Hepatocyte (in vitro differentiated cells): ENCODE measurements around the gene TMEFF2.

ENCODE experiments used
- EZH2 ChIP-seq: fragments of 200-600 bp; sonication (generic); IDR thresholded peaks from 2 replicates; pipeline ENCODE4 v1.6.1; 2016; ENCODE audit warnings: antibody characterized with exemption, mild to moderate bottlenecking, borderline replicate concordance
- TF ChIP-seq, protein P1 (sequence below): fragments of 200-600 bp; sonication (generic); IDR thresholded peaks from 2 replicates; pipeline ENCODE4 v1.5.1; 2016; ENCODE audit warnings: antibody characterized with exemption, mild to moderate bottlenecking; ENCODE audit not compliant: poor library complexity

DNA sequence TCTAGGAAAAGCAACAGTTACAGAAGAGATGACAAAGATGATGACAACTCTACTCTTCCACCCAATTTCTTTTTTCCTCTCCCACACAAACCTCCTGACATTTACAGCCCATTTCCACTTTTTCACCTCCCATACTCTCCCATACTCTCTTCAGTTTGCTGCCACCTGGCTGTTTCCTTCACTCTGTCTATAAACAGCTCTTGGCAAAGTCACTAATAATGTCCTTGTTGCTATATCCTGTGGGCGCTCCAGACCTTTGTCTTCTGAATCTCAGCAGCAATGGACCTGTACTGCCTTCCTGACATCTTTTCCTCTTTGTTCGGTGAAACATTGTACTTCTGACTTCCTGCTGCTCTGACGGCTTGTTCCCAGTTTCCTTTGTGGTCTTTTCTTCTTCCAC is 287.2 kb downstream of the TMEFF2 start:
- TF ChIP-seq, protein P1, sequence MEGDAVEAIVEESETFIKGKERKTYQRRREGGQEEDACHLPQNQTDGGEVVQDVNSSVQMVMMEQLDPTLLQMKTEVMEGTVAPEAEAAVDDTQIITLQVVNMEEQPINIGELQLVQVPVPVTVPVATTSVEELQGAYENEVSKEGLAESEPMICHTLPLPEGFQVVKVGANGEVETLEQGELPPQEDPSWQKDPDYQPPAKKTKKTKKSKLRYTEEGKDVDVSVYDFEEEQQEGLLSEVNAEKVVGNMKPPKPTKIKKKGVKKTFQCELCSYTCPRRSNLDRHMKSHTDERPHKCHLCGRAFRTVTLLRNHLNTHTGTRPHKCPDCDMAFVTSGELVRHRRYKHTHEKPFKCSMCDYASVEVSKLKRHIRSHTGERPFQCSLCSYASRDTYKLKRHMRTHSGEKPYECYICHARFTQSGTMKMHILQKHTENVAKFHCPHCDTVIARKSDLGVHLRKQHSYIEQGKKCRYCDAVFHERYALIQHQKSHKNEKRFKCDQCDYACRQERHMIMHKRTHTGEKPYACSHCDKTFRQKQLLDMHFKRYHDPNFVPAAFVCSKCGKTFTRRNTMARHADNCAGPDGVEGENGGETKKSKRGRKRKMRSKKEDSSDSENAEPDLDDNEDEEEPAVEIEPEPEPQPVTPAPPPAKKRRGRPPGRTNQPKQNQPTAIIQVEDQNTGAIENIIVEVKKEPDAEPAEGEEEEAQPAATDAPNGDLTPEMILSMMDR: no peak
- no peak for TF ChIP-seq EZH2
